Loucy (cell line): ENCODE data around the gene SSBP2.

ENCODE experiments used
- EZH2phosphoT487 ChIP-seq: fragments of 200-600 bp; IDR thresholded peaks from 2 replicates; pipeline ENCODE4 v1.6.1; 2018; ENCODE audit warnings: antibody characterized with exemption, mild to moderate bottlenecking, moderate library complexity, borderline replicate concordance
- TF ChIP-seq, protein P1 (sequence below): fragments of 200-600 bp; sonication (generic); conservative IDR thresholded peaks from 2 replicates; pipeline ENCODE4 v1.5.1; 2014; ENCODE audit warnings: mild to moderate bottlenecking, antibody characterized with exemption, low read length

DNA sequence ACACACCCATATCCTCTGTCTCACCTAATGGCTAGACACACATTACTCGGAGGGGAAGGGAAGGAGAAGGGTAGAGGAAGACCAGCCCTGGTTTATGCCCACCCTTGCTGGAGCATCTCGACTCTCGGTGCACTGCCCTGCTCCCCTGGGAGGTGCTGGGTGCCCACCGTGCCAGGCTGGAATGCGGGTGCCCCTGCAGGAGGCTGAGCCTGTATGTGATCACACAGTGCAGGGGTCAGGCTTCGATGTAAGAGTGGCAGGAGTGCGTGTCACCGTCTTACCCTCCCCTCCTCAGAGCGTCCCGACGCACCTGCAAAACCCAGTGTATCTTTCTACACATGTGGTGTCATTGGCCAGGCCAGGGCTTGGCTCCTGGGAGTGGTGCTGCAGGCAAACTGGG, 349.6 kb downstream of the SSBP2 start:
- TF ChIP-seq, protein P1, sequence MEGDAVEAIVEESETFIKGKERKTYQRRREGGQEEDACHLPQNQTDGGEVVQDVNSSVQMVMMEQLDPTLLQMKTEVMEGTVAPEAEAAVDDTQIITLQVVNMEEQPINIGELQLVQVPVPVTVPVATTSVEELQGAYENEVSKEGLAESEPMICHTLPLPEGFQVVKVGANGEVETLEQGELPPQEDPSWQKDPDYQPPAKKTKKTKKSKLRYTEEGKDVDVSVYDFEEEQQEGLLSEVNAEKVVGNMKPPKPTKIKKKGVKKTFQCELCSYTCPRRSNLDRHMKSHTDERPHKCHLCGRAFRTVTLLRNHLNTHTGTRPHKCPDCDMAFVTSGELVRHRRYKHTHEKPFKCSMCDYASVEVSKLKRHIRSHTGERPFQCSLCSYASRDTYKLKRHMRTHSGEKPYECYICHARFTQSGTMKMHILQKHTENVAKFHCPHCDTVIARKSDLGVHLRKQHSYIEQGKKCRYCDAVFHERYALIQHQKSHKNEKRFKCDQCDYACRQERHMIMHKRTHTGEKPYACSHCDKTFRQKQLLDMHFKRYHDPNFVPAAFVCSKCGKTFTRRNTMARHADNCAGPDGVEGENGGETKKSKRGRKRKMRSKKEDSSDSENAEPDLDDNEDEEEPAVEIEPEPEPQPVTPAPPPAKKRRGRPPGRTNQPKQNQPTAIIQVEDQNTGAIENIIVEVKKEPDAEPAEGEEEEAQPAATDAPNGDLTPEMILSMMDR = no peak
- no peak for TF ChIP-seq EZH2phosphoT487
